ENCODE data around the gene DCAF15.

The DCAF15 gene

DNA sequence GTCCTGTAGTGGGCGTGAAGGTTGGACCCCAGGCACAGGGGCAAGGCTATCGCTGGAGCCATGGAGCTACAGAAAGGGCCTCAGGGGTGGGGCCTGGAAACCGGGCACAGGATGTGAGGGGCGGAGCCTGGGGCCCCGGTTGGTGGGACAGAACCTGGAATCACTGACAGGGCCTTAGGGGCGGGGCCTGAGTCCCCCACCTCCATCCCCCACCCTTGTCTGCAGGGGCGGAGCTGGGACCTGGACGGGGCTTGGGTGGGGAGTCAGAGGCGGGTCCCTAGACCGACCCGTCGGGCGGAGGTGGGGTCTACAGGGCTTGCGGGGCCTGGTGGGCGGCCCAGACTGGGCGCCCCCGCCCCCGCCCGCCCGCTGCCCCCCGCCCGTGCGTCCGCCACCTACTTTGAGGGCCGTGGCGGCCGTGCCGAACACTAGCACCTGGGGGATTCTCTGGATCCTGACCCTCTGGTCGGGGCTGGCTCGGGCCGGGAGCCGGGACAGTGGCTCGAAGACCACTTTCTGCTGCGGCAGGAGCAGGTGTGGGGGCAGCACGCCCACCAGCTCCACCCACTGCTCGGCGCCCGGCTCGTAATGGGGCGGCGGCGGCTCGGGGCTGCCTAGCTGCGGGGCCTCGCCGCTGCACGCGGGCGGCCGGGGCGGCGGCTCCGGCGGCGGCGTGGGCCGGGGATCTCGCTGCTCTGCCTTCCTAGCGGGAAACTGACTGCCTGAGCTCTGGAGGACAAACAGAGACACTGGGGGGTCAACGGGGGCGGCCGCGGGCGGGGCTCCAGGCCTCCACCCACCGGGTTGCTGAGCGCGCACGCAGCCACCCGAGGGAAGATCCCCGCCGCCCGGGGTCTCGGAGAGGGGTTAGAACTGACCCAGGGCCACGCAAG is 26.3 kb downstream of the DCAF15 start:
- peak; percentile 24 for DNase-seq

DNA sequence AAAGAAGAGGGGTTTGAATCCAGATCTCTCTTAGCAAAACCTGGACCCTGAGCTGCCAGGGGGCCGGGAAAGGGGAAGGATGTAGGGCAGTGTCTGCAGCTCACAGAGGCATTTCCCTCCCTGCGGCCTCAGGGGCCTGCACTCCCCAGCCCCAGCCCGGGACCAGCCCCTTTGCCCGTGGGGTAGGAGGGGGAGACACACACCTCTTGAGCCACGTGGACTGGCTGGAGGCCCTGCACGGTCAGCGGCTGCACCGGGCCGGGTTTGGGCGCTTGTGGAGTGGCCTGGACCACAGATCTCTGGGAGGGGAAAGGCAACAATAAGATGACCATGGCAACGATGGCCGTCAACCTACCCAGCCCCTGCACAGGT is 26.9 kb downstream of the DCAF15 start:
- DNase-seq, result no peak

DNA sequence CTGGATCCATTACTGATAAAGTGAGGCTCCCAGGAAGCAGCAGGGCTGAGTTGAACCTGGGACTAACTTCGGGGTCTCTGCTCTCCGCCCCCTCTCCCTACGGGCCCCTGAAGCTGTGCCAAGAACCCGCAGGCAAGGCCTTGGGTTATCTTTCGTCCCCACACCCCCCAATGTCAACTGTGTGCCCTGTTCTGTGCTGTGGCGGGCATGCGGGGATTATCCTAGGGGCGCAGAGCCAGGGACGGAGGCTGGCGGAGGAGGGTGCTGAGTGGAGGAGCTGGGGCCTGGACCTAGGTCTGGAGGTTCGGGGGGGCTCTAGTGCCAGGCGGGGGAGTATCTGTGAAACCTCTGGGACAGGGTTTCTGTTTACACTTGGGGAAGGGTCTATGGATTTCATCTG is 27.4 kb downstream of the DCAF15 start:
- DNase-seq, result no peak

DNA sequence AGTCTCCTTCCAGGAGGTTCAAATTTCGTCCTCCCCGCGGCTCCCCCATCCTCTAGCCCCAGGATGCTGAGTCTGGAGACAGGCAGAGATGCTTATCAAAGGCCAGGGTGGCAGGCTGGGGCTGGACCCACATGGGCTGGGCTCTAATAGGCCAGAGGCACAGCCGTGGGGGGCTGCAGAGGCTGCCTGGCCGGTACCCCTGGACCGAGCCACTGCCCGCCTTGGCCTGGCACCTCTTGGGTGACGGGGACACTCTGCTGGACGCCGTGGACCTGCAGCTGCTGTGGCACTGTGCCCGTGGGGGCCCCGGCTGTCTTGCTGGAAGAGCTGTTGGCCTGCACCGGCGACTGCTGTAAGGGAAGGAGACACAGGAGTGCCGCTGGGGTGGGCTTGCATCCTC is 28.0 kb downstream of the DCAF15 start:
- no peak for DNase-seq

DNA sequence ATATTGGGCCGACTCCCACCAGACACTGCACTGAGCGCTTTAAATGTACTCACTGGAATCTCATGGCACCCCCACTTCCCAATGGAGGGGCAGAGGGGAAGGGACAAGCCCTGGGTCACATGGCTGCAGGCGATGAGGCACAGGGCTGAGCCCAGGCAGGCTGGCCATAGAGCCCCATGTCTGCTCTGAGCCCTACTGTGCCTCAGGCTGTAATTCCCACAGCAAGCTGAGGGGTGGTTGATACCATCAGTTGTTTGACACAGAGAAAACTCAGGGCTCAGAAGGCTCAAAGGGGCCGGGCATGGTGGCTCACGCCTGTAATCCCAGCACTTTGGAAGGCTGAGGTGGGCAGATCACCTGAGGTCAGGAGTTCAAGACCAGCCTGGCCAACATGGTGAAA is 28.7 kb downstream of the DCAF15 start:
- no peak for DNase-seq

DNA sequence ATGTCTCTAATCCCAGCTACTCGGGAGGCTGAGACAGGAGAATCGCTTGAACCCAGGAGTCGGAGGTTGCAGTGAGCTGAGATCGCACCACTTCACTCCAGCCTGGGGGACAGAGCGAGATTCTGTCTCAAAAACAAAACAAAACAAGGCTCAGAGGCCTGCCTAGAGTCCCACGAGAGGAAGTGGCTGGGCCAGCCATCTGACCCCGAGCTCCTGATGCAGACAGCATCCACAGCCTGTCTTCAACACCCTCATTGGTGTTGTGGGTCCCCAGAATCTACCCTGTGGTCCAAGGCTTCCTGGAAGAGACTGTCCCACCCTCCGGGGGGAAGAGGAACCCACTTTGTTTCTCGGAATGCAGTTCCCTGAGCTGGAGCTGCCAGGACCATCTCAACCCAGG is 29.2 kb downstream of the DCAF15 start:
- DNase-seq, result no peak

DNA sequence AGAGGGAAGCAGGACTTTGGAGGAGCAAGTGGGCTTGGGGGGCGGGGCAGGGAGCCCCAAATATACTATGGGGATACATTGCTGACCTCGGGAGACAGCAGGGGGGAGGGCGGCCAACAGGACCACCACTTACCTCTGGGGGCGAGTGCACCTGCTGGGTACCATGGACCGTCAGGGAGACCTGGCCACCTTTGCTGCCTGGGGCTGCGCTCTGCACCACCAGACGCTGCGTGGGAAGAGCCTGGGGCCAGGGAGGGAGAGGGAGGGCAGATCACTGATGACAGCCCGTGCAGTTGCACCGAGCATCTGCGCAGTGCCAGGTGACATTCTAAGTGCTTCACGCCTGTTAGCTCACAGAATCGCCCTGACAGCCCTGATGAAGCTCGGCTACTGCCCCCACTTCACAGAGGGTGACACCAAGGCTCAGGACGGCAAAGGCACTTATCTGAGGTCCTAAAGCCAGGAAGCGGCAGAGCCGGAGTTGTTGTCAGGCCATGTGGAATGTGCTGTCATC is 29.7 kb downstream of the DCAF15 start:
- no peak for DNase-seq

DNA sequence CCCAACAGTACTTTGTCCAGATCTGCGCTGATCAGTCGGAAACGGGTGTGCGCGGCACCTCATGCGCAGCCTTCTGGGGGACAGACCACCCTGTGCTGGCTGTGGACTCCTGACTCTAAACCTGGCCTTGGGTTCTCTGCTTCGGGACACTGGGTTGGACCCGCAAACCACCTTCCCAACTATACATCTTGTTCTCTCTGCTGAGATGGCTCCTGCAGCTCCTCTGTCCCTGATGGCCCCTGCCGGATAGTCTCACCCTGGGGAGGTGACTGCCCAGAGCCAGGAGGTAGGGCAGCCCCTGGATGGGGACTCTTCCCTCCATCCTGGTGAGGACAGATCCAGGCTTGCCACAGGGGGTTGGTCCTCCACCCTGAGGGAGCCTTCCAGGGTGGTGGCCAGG is 30.5 kb downstream of the DCAF15 start:
- no peak for DNase-seq

DNA sequence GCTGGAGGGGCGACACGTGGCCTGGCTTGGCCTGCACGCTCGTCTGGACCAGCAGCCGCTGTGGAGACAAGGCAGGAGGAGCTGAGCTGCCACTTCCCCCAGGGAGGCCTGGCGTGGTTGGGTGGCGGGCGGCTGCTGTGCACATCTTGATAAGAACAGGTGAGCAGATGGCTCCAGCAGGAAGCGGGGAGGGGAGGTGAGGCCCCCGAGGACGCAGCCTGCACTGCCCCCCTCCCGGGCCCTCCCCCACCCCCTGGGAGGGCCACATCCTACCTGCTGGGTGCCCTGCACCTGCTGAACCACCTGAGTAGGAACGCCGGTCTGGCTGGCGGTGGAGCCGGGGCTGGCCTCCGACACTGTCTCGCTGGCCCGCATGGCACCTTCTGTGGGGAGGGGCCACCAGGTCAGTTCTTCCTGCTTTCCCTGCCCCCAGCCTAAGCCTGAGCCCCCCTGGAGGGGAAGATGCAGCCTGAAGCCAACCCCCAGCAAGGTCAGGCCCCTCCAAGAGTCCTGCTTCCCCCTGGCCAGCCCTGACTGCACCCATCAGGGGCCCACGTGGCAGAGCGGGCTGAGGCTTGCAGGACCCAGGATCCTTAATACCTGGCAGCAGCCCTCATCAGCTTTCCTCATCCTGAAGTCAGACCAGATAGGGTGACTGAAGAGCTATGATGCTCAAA is 31.0 kb downstream of the DCAF15 start:
- DNase-seq, result peak; percentile 42

DNA sequence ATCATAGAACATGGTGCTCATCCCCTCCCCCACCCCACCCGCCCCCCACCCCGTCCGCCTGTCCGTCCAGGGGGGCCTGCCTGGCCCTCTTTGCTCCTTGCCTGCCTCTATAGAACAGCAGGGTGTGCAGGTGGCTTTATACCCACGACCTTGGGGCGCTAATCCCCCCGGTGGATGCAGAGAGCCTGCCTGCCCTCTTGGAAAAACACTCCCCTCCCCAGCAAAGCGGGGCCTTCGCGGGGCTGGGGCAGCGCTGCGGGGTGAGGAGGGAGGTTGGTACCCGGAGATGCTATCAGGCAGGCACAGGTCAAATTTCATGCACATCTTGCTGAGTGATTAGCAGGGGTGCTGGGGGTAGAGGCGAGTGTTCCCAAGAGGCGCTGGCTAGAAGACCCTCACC is 31.9 kb downstream of the DCAF15 start:
- no peak for DNase-seq

DNA sequence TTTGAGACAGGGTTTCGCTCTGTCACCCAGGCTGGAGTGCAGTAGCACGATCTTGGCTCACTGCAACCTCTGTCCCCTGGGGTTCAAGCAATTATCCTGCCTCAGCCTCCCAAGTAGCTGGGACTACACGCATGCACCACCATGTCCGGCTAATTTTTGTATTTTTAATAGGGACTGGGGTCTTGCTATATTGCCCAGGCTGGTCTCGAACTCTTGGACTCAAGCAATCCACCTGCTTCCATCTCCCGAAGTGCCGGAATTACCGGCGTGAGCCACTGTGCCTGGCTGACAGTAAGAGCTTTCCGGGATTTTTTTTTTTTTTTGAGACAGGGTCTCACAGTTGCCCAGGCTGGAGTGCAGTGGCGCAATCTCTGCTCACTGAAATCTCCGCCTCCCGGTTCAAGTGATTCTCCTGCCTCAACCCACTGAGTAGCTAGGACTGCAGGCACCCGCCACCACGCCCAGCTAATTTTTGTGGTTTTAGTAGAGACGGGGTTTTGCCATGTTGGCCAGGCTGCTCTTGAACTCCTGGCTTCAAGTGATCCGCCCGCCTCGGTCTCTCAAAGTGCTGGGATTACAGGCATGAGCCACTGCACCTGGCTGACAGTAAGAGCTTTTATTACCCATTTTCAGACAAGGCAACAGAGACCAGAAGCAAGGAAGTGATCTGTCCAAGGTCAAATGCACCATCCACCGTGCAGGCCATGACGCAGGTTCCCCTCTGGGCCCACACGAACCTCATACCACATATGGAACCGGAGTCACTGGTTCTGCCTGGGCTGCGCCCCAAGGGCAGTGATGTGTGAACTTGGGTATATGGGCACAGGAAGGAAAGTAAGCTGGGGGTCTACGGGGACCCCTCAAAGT is 32.8 kb downstream of the DCAF15 start:
- no peak for DNase-seq

DNA sequence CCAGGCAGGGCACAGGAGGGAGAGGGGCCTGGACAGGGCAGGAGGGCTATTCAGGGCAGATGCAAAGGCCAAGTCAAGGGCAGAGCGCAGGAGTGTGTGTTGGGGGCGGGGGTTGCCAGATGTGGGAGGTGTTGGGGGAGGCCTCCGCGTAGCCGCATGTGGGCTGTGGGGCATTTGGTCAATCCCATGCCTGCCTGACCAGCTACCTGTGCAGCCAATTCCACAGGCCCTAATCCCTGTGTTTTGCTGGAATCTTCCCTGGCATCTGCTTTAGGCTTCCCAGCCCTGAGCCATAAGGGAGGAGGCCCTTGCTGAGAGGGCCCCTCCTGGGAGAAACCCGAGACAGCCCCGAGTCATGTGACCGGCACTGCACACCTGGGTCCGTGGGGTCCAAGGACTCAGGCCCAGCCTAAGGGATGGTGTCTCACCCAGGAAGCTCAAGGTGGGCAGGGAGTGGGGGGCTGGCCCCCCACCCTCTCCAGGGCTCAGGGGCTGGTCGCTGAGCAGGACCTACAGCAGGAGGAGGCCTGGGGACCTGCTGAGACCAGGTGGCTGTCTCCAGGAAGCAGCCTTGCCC is 33.5 kb downstream of the DCAF15 start:
- DNase-seq, result no peak

DNA sequence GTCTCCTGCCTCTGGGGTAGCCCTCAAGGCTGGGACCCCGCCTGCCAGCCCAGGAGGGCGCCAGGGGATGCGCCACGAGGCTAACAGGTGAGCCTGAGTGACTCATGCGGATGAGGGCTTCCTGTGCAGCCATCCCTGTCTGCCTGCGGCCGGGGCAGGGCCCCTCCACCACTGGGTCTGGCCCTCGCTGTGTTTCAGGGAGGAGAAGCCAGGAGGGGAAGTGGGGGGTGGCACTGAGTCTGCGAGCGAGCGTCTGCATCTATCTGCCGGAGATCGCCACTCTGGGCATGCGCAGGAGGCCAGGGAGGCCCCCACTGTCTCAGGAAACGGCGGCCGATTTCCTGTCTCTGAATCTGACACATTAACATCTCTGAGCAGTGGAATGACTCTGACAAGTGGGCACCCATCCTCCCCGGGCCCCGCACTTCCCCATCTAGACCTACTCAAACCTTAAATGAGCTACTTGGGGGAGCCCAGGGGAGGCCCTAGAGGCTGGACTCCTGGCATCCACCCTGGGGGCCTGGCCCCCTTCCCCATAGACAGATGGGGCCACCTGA is 34.1 kb downstream of the DCAF15 start:
- DNase-seq, result peak; percentile 98

DNA sequence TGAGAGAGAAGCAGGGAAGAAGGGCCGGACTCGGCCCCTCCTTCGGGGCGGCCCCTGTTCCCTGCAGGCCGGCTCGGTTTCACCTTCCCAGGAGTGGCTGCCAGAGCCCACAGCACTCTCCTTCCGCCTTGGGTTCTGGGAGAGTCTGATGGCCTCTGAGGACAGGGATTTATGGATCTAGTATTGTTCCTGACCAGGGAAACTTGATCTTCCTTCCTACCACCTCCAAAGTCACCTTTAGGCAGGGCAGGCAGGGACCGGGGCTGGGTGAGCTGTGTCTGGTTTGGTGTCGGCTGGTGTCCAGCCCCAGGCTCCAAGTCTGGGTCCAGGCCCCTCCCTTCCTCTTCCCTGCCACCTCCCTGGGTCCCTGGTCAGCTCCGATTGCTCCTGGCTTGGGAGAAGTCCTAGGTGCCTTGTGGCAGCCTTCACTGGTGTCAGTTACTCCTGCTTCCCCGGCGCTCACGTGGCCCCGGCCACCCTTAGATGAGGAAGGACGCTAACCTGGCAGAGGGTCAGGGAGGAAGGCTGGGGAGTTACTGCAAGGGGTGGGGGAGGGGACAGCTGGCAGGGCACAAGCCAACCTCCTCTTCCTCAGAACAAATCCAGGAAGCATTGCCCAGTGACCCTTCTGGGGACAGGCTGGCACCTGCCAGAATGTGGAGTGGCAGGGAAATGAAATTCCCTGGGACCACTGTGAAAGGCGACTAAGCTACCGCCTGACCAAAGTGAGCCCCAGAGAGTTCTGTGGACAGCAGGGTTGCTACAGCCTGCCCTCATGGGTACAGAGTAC is 35.0 kb downstream of the DCAF15 start:
- DNase-seq, result no peak

DNA sequence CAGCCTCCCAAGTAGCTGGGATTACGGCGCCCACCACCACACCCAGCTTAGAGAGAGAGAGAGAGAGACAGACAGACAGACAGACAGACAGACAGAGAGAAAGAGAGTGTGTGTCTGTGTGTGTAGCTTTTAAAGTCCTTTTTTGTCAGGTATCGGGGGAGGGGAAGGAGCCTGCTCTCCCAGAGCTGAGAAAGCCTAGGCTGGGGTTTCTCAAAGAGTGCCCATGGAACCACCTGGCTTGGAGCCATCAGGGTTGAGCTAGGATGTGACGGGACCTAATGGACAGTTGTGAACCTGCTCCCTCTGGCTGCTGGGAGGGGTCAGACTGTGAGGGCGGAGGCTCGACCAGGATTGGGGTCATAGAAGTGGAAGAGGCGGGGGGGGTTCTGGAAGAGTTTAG is 37.2 kb downstream of the DCAF15 start:
- no peak for DNase-seq

DNA sequence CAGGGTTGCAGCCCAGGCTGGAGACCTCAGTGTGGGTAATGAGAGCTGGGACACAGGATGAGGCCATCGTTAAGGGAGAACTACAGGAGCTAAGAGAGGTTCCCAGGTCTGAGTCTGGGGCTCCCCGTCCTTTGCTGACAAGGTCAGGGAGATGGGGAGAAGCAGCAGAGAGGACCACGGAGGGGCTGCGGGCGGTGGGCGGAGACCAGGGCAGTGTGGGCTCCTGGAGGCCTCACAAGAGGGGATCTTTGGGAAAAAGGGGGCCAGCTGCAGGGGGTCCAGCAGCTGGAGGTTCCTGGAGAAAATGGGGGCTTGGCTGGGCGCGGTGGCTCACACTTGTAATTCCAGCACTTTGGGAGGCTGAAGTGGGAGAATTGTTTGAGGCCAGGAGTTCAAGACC is 37.8 kb downstream of the DCAF15 start:
- no peak for DNase-seq

DNA sequence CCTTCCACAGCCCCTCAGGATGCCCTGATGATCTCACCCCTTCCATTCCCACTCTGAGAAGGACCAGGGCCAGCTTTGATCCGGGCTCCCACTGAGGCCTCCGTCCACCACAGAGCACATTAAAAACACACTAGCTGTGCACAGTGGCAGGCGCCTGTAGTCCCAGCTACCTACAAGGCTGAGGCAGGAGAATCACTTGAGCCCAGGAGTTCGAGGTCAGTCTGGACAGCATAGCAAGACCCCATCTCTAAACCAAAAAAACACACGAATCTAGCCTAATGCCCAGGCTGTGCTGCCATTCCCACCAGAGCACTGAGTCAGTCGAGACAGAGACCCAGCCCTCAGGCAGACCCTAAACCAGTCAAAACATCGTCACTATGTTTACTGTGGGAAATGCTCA is 39.7 kb downstream of the DCAF15 start:
- DNase-seq, result no peak

DNA sequence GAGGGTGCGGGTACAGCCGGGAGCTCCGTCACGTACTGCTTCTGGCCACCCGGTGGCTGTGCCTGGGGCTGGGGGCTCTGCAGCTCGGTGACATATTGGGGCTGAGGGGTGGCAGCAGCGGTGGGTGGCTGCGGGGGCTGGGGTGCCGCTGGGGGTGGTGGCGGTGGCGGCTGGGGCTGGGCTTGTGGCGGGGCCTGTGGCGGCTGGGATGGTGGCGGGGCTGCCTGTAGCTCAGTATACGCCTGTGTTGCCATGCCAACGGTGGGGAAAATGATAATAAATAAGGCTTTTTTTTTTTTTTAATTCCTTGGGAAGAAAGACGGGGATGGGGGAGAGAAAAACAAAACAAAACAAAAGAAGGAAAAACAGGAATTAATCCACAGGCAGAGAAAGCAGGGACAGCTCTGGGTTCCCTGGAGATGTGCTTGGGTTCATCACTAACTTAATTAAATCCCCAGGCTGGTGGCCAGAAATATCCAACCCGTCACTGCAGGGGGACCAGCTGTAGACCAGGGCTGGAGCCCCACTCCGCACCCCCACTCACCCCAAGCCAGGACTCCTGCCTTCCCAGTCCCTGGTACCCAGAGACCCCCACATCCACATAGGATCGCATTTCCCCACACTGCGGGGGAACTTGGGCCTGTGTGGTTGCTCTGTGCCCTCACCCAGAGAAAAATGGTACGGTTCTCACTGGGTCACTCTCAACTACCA is 41.4 kb downstream of the DCAF15 start:
- no peak for DNase-seq

DNA sequence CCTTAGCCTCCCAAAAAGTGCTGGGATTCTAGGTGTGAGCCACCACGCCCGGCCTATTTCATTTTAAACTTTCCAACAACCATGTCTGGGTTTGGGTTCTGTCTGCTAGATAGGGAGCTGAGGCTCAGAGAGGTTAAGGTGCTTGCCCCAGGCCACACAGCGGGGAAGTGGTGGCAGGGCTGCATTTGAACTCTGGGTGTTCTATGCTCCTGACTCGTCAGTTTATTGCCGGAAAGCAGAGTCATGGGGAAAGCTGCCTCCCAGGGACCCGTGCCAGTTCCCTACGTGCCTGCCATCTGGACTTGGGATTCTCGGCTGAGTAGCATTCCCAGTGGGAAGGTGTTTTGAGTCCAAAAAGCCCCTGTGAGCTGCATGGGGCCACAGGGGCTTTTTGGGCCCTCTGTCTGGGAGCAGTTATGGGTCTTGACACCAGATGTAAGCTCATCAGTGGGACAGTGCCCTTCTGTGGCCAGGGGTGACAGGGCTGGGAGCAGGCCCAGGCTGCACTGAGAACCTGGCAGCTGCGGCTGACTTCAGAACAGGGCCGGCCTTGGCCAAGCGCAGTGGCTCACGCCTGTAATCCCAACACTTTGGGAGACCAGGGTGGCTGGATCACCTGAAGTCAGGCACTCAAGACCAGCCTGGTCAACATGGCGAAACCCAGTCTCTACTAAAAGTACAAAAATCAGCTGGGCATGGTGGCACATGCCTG is 42.9 kb downstream of the DCAF15 start:
- no peak for DNase-seq

Measured in activated naive CD4-positive, alpha-beta T cell treated with anti-CD3 and anti-CD28 coated beads, Interleukin-2, amount 50 U/mL, for 16 hours (primary cell).